ENCODE results near the gene PRR5. TPM values are rescaled to one million over a fixed set of nuclear protein-coding genes. Genes with fewer than 3 reads are reported as not detected.
A peak's percentile ranks its signal among the peaks of the same experiment; 100 is the strongest.

Gene PRR5
- polyA plus RNA-seq, 1 of the 3 experiments (the other 2 are of a cell fraction) = 1.3 TPM

GRCh38 chr22:44728761-44729324 lies 26.8 kb downstream of the PRR5 start:
- Histone ChIP-seq H2AFZ (ENCODE audit: low read depth) (no peak overlapping the region), H3K79me2 (ENCODE audit: insufficient read depth) (no peaks in the 10 kb centered on the region), H3K27ac (ENCODE audit: low read depth in 2 of 2, low read length in 1 of 2) (peak overlapping the region in 1 of 2 experiments; percentile 83; a peak in 2 of 4 replicates), H3K4me2 (no peak overlapping the region), H4K20me1 (ENCODE audit: insufficient read depth) (no peaks in the 10 kb centered on the region), H3K9me2 (no peaks in the 10 kb centered on the region), H3K27me3 (ENCODE audit: insufficient read depth) (no peaks in the 10 kb centered on the region), H3K4me3 (ENCODE audit: low read depth in 2 of 2, low read length in 1 of 2) (no peak overlapping the region), H3K36me3 (replicated peaks in 1 of 2; ENCODE audit: control insufficient read depth in 1 of 2, insufficient read depth in 2 of 2, low read length in 1 of 2) (no peaks in the 10 kb centered on the region), H3F3A (replicated peaks; ENCODE audit: insufficient read depth) (no peaks in the 10 kb centered on the region), H3K4me1 (ENCODE audit: control insufficient read depth in 1 of 2, insufficient read depth in 2 of 2, low read depth in 1 of 2, low read length in 1 of 2) (peaks cover 0 to 19% of the 10 kb centered on the region in 2 experiments; a peak in 1 of 4 replicates), H3K9ac (no peak overlapping the region), H3K9me3 (no peaks in the 10 kb centered on the region)
- ChIA-PET CTCF (interaction anchor here (0.7 to 24.0 kb wide), 7 partner anchors 9 to 92 kb away, joined by 3 to 642 read pairs (median 4); partner anchors contain the start of gene PRR5), POLR2A (no interaction called here)
- WGBS (ENCODE audit: low lambda C conversion rate) = 87% methylated on average over 16 of the region's 21 CpGs
- TF ChIP-seq IRF3 (IDR thresholded peaks at IDR 0.05; ENCODE audit: low read depth, low read length) = no peak
- no peak for TF ChIP-seq FOXM1 (IDR thresholded peaks at IDR 0.05; ENCODE audit: low read depth)
- DNase-seq = peak; percentile 36

- POLR2A ChIA-PET = interaction anchor here (0.9 to 1.0 kb wide), 2 partner anchors 10 to 40 kb away, joined by 3 read pairs; no protein-coding TSS in a partner anchor
- CTCF ChIA-PET = interaction anchor here (0.7 to 24.0 kb wide), 12 partner anchors 9 to 92 kb away, joined by 3 to 642 read pairs (median 3); partner anchors contain the start of gene PRR5
- Histone ChIP-seq H3K9ac (no peak overlapping the region), H3K27ac (ENCODE audit: low read depth in 2 of 2, low read length in 1 of 2) (peak overlapping the region in 1 of 2 experiments; percentile 83; a peak in 2 of 4 replicates), H3K36me3 (replicated peaks in 1 of 2; ENCODE audit: control insufficient read depth in 1 of 2, insufficient read depth in 2 of 2, low read length in 1 of 2) (no peaks in the 10 kb centered on the region), H3K79me2 (ENCODE audit: insufficient read depth) (no peaks in the 10 kb centered on the region), H4K20me1 (ENCODE audit: insufficient read depth) (no peaks in the 10 kb centered on the region), H3K4me3 (ENCODE audit: low read depth in 2 of 2, low read length in 1 of 2) (no peak overlapping the region), H3K4me1 (ENCODE audit: control insufficient read depth in 1 of 2, insufficient read depth in 2 of 2, low read depth in 1 of 2, low read length in 1 of 2) (peaks cover 0 to 19% of the 10 kb centered on the region in 2 experiments; a peak in 1 of 4 replicates), H3K4me2 (no peak overlapping the region), H3K27me3 (ENCODE audit: insufficient read depth) (no peaks in the 10 kb centered on the region), H2AFZ (ENCODE audit: low read depth) (no peak overlapping the region), H3K9me2 (no peaks in the 10 kb centered on the region), H3K9me3 (no peaks in the 10 kb centered on the region), H3F3A (replicated peaks; ENCODE audit: insufficient read depth) (no peaks in the 10 kb centered on the region)
- TF ChIP-seq TAF1 (IDR thresholded peaks at IDR 0.05; ENCODE audit: borderline replicate concordance, low read depth, low read length) (no peak), USF2 (IDR thresholded peaks at IDR 0.05; ENCODE audit: borderline replicate concordance, low read depth, low read length) (no peak), RCOR1 (IDR thresholded peaks at IDR 0.05; ENCODE audit: low read length) (0 out of 2 replicates have a peak, but pooled peaks have one; percentile 29), TEAD4 (IDR thresholded peaks at IDR 0.05; ENCODE audit: borderline replicate concordance, insufficient read depth) (no peak), MXI1 (IDR thresholded peaks at IDR 0.05; ENCODE audit: low read depth, low read length) (peak; percentile 43; the same call in 1 of the 2 replicates), JUND (IDR thresholded peaks at IDR 0.05) (no peak), RAD21 (IDR thresholded peaks at IDR 0.05; ENCODE audit: low read length) (peak; percentile 54), NRF1 (IDR thresholded peaks at IDR 0.05; ENCODE audit: low read depth, low read length) (no peak), CHD2 (IDR thresholded peaks at IDR 0.05; ENCODE audit: low read length, partially characterized antibody) (peak; percentile 26), TCF12 (IDR thresholded peaks at IDR 0.05) (no peak), MAX (IDR thresholded peaks at IDR 0.05; ENCODE audit: low read depth) (no peak), SMC3 (IDR thresholded peaks at IDR 0.05; ENCODE audit: low read depth, low read length) (no peak; the same call in 1 of the 2 replicates), FOXM1 (IDR thresholded peaks at IDR 0.05; ENCODE audit: low read depth) (no peak), GABPA (IDR thresholded peaks at IDR 0.05; ENCODE audit: low read depth) (no peak)
- WGBS (ENCODE audit: low lambda C conversion rate) = 64% methylated on average over 25 of the region's 39 CpGs
- peak; percentile 95 for DNase-seq
Observed at GRCh38 chr22:44729391-44730021, 27.5 kb downstream of the PRR5 start.
